Astrocyte (in vitro differentiated cells and primary cell): ENCODE results near the gene CHRDL2. TPM values are rescaled to one million over a fixed set of nuclear protein-coding genes. Genes with fewer than 3 reads are reported as not detected.

ENCODE experiments used
- DNase-seq: peaks from one replicate; pipeline ENCODE4 v3.0.0-alpha.2; 2010; ENCODE audit warnings: low read depth
- FAIRE-seq: peaks from 2 replicates; lab custom pipeline; 2011; peaks lifted over from hg19 to GRCh38; lab: Jason Lieb, UNC
- H2AFZ ChIP-seq: 2 replicates; pipeline ENCODE4 v1.6.0; 2012; ENCODE audit warnings: low read depth, low read length, inconsistent platforms
- H3K27ac ChIP-seq: 2 replicates; pipeline ENCODE4 v1.5.1; 2011; ENCODE audit warnings: low read depth, low read length, inconsistent platforms
- H3K27me3 ChIP-seq: 2 replicates; pipeline ENCODE4 v1.6.0; 2011; ENCODE audit warnings: low read length, inconsistent platforms; ENCODE audit not compliant: insufficient read depth
- H3K36me3 ChIP-seq: 2 replicates; pipeline ENCODE4 v1.5.1; 2011; ENCODE audit warnings: low read length, inconsistent platforms; ENCODE audit not compliant: insufficient read depth
- H3K4me1 ChIP-seq: 2 replicates; pipeline ENCODE4 v1.5.1; 2011; ENCODE audit warnings: low read length, inconsistent platforms; ENCODE audit not compliant: insufficient read depth
- H3K4me2 ChIP-seq: 2 replicates; pipeline ENCODE4 v1.6.0; 2012; ENCODE audit warnings: low read length, inconsistent platforms
- H3K4me3 ChIP-seq: 2 replicates; pipeline ENCODE4 v1.5.1; 2011; ENCODE audit warnings: low read depth, mild to moderate bottlenecking, low read length, inconsistent platforms; ENCODE audit not compliant: insufficient read depth
- H3K79me2 ChIP-seq: 2 replicates; pipeline ENCODE4 v1.6.0; 2012; ENCODE audit warnings: mild to moderate bottlenecking, low read length, inconsistent platforms; ENCODE audit not compliant: insufficient read depth
- H3K9ac ChIP-seq: 2 replicates; pipeline ENCODE4 v1.6.0; 2012; ENCODE audit warnings: mild to moderate bottlenecking, low read length, inconsistent platforms
- H3K9me3 ChIP-seq: 2 replicates; pipeline ENCODE4 v1.5.1; 2012; ENCODE audit warnings: low read depth, mild to moderate bottlenecking, low read length, inconsistent platforms; ENCODE audit not compliant: insufficient read depth
- H4K20me1 ChIP-seq: 2 replicates; pipeline ENCODE4 v1.6.0; 2012; ENCODE audit warnings: low read length, inconsistent platforms; ENCODE audit not compliant: insufficient read depth
- H3K27ac Mint-ChIP-seq: one replicate; pipeline ENCODE4 v1.8.0; 2021; ENCODE audit warnings: mild to moderate bottlenecking, mixed read lengths; ENCODE audit not compliant: unreplicated experiment
- H3K27me3 Mint-ChIP-seq: one replicate; pipeline ENCODE4 v1.8.0; 2021; ENCODE audit warnings: low read depth, mixed read lengths; ENCODE audit not compliant: unreplicated experiment
- H3K36me3 Mint-ChIP-seq: one replicate; pipeline ENCODE4 v1.8.0; 2021; ENCODE audit warnings: low read depth, mixed read lengths; ENCODE audit not compliant: unreplicated experiment
- H3K4me1 Mint-ChIP-seq: one replicate; pipeline ENCODE4 v1.8.0; 2021; ENCODE audit warnings: low read depth, mixed read lengths; ENCODE audit not compliant: unreplicated experiment
- H3K4me3 Mint-ChIP-seq: one replicate; pipeline ENCODE4 v1.8.0; 2021; ENCODE audit warnings: mild to moderate bottlenecking, moderate library complexity, mixed read lengths; ENCODE audit not compliant: unreplicated experiment
- H3K9me3 Mint-ChIP-seq: one replicate; pipeline ENCODE4 v1.8.0; 2021; ENCODE audit warnings: mild to moderate bottlenecking, mixed read lengths; ENCODE audit not compliant: unreplicated experiment
- CTCF ChIP-seq: IDR thresholded peaks from 2 replicates; pipeline ENCODE4 v1.5.1; 2011; ENCODE audit warnings: low read depth, mild to moderate bottlenecking, inconsistent platforms, low read length, moderate library complexity; ENCODE audit not compliant: insufficient read depth
- EZH2 ChIP-seq: IDR thresholded peaks from 2 replicates; pipeline ENCODE4 v1.6.1; 2012; ENCODE audit warnings: mild to moderate bottlenecking, low read length, inconsistent platforms; ENCODE audit not compliant: insufficient read depth
- total RNA-seq: library from RNA; stranded (reverse); gene quantifications from 2 replicates; pipeline ENCODE4 v1.2.1, GENCODE V29; 2021

Gene CHRDL2
- total RNA-seq, 1 donor from 2014 or later: not detected

GRCh38 chr11:74689666-74690065, 41.6 kb downstream of the CHRDL2 start:
- no peak overlapping the region for H3K27ac ChIP-seq
- TF ChIP-seq EZH2: no peak
- no peaks in the 10 kb centered on the region for H3K79me2 ChIP-seq
- DNase-seq: peak; percentile 36
- no peak overlapping the region for H2AFZ ChIP-seq
- no peaks in the 10 kb centered on the region for H4K20me1 ChIP-seq
- peaks cover 24% of the 10 kb centered on the region for H3K4me1 ChIP-seq
- Mint-ChIP-seq H3K9me3 (peaks cover 3% of the 10 kb centered on the region), H3K36me3 (no peaks in the 10 kb centered on the region), H3K27me3 (peaks cover 18% of the 10 kb centered on the region), H3K4me1 (peaks cover 3% of the 10 kb centered on the region), H3K27ac (no peak overlapping the region), H3K4me3 (no peak overlapping the region)
- H3K27me3 ChIP-seq: no peaks in the 10 kb centered on the region
- peak overlapping the region; percentile 18 for H3K4me2 ChIP-seq
- FAIRE-seq: no peak
- no peak overlapping the region for H3K9ac ChIP-seq
- H3K4me3 ChIP-seq: no peak overlapping the region
- H3K36me3 ChIP-seq: no peaks in the 10 kb centered on the region
- H3K9me3 ChIP-seq: no peaks in the 10 kb centered on the region

- peak overlapping the region; percentile 53 for H3K27ac Mint-ChIP-seq
- H3K36me3 Mint-ChIP-seq: no peaks in the 10 kb centered on the region
- no peaks in the 10 kb centered on the region for H3K9me3 ChIP-seq
- no peaks in the 10 kb centered on the region for H4K20me1 ChIP-seq
- peak overlapping the region; percentile 19 for H3K4me2 ChIP-seq
- peaks cover 3% of the 10 kb centered on the region for H3K4me1 Mint-ChIP-seq
- peak overlapping the region; percentile 40 for H3K27ac ChIP-seq
- peak overlapping the region; percentile 3 for H3K9ac ChIP-seq
- H3K4me3 Mint-ChIP-seq: no peak overlapping the region
- FAIRE-seq: no peak
- DNase-seq: peak; percentile 49
- H3K4me3 ChIP-seq: no peak overlapping the region
- H3K36me3 ChIP-seq: no peaks in the 10 kb centered on the region
- peak overlapping the region; percentile 13 for H2AFZ ChIP-seq
- H3K9me3 Mint-ChIP-seq: peaks cover 3% of the 10 kb centered on the region
- TF ChIP-seq CTCF: no peak
- TF ChIP-seq EZH2: no peak
- peaks cover 11% of the 10 kb centered on the region for H3K27me3 Mint-ChIP-seq
- H3K4me1 ChIP-seq: peaks cover 32% of the 10 kb centered on the region
- no peaks in the 10 kb centered on the region for H3K79me2 ChIP-seq
- no peaks in the 10 kb centered on the region for H3K27me3 ChIP-seq
Observed at GRCh38 chr11:74687237-74688023, 43.8 kb downstream of the CHRDL2 start.

- Histone ChIP-seq H3K4me2 (no peak overlapping the region), H3K9me3 (no peaks in the 10 kb centered on the region), H2AFZ (no peak overlapping the region), H3K79me2 (no peaks in the 10 kb centered on the region), H4K20me1 (no peaks in the 10 kb centered on the region), H3K9ac (no peak overlapping the region), H3K4me1 (peaks cover 32% of the 10 kb centered on the region), H3K4me3 (no peak overlapping the region), H3K36me3 (no peaks in the 10 kb centered on the region), H3K27ac (peak overlapping the region; percentile 9), H3K27me3 (no peaks in the 10 kb centered on the region)
- H3K27me3 Mint-ChIP-seq: peaks cover 16% of the 10 kb centered on the region
- no peaks in the 10 kb centered on the region for H3K36me3 Mint-ChIP-seq
- peaks cover 3% of the 10 kb centered on the region for H3K9me3 Mint-ChIP-seq
- no peak overlapping the region for H3K4me3 Mint-ChIP-seq
- H3K27ac Mint-ChIP-seq: no peak overlapping the region
- H3K4me1 Mint-ChIP-seq: peaks cover 3% of the 10 kb centered on the region
- DNase-seq: peak; percentile 66
- TF ChIP-seq CTCF (peak; percentile 11), EZH2 (no peak)
- FAIRE-seq: peak; percentile 13
Observed at GRCh38 chr11:74686792-74687191, 44.4 kb downstream of the CHRDL2 start.
